Stimulated activated CD4-positive, alpha-beta T cell treated with anti-CD3 and anti-CD28 coated beads, Interleukin-2, amount 100 ng/mL, for 24 hours (primary cell): ENCODE data around the gene OAF.

Experiments
- DNase-seq, 2 donors: peaks; one replicate each; pipeline ENCODE4 v3.0.0-alpha.2; 2020

Gene OAF

GRCh38 chr11:120205596-120206161 lies 5.2 kb upstream of the OAF start:
- DNase-seq = no peak

DNA sequence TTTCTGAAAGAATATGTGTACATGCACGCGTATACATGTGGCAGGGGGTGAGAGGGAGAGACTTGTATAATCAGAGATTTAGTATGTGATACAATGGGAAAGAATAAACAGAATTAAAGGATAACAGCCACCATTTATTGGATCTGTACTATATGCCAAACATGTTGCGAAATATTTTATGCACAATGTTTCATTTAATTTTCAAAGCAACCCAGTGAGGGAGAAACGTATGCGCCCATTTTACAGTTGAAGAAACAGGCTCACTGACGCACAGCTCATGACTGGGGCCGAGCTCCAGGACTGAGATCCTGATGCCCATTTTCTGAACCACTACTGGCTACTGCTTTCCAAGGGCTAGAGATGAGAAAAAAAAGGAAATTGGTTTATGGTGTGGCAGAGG lies 3.3 kb upstream of the OAF start:
- no peak for DNase-seq

GRCh38 chr11:120208001-120208441 lies 2.8 kb upstream of the OAF start:
- DNase-seq = no peak

DNA sequence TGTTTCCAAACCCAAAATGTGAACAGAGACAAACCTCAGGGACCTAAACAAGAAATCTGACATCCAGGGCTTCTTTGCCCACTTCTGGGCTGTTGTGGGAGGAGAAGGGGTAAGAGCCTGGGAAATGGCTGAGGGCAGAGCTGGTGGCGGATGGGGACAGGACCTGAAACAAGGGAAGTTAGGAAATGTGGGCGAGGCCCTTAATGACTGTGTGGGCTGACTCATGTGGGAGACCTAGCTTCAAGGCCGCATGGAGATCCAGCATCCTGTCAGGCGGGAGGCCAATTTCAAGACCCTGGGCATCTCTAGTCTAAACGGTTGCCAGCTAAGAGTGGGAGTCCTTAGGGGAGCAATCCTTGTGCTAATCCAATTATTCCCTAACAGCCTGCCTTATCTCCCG lies 2.1 kb upstream of the OAF start:
- no peak for DNase-seq

GRCh38 chr11:120209746-120210625 lies 846 bp upstream of the OAF start:
- peak in 1 of 2 donors; percentile 19 for DNase-seq

- DNase-seq = no peak
Observed at GRCh38 chr11:120211522-120212258, 858 bp downstream of the OAF start.

GRCh38 chr11:120212259-120212878 lies 1.5 kb downstream of the OAF start:
- no peak for DNase-seq

- no peak for DNase-seq
Observed at GRCh38 chr11:120212926-120213325, 2.1 kb downstream of the OAF start.

DNA sequence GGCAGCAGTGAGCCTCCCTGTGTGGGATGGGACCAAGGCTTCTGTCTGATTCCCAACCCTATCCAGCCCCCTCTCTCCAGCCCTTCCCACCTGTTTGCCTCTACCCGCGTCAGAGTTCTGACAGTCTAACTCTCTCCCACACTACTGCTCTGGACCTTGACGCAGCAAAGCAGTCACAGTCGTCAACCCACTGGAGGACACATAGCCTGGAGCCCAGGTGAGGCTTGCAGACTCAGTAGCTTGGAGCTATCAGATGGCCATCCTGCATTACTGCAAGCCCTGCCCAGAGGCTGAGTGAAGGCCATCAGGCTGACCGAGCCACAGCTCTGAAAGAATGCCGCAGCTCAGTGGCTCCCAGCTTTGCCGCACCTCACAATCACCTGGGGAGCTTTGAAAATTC lies 3.7 kb downstream of the OAF start:
- no peak for DNase-seq

GRCh38 chr11:120215634-120216033 lies 4.8 kb downstream of the OAF start:
- DNase-seq = no peak

GRCh38 chr11:120216426-120217102 lies 5.7 kb downstream of the OAF start:
- DNase-seq = no peak

- DNase-seq = no peak
Observed at GRCh38 chr11:120217526-120217925, 6.7 kb downstream of the OAF start.

DNA sequence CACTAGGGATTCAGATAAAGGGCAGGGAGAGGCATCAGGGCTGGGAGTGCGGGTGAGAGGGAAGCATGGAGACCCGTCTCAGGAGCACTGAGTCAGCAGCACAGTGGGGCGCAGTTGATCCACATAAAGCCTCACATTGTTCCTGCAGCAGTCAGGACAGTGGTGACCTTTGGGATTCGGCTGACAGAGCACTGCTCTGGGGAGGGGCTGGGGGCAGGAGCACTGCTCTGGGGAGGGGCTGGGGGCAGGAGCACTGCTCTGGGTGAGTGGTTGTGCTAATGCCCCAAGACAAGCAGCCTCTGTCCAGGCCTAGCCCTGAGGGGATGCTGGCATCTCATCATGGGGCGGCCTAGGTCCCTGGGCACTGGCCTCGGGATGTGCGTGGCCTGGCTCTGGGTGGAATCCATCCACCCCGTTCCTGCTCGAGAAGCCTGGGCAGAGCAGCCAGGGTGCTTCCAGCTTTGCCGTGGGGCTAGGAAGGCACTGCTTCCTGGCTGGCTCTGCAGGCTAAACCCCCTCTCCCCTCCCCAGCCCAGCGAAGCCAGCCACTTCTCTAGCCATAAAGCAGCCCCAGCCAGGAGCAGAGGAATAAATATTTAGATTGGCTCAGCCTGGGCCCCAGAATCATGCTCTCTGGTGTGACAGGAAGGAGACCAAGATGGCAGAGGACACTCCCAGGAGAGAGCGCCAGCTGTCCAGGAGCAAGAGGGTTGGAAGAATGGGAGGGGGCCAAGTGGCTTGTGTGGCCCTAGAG lies 7.3 kb downstream of the OAF start:
- no peak for DNase-seq

DNA sequence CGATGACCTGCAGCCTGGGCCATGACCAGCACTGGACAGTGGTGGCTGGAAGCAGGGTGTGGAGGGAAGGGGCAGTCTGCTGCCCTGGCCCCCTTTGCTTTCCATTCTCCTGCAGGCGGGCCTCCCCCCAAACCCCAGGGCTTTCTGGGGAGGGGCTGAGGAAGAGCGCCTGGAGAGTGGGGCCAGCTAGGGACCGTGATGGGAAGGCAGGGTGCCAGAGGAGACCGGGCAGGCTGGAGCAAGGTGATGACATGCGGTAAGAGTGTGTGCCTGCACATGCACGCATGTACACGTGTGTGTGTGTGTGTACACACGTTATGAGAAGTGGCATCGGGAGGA lies 7.8 kb downstream of the OAF start:
- no peak for DNase-seq

GRCh38 chr11:120219232-120219937 lies 8.6 kb downstream of the OAF start:
- no peak for DNase-seq

DNA sequence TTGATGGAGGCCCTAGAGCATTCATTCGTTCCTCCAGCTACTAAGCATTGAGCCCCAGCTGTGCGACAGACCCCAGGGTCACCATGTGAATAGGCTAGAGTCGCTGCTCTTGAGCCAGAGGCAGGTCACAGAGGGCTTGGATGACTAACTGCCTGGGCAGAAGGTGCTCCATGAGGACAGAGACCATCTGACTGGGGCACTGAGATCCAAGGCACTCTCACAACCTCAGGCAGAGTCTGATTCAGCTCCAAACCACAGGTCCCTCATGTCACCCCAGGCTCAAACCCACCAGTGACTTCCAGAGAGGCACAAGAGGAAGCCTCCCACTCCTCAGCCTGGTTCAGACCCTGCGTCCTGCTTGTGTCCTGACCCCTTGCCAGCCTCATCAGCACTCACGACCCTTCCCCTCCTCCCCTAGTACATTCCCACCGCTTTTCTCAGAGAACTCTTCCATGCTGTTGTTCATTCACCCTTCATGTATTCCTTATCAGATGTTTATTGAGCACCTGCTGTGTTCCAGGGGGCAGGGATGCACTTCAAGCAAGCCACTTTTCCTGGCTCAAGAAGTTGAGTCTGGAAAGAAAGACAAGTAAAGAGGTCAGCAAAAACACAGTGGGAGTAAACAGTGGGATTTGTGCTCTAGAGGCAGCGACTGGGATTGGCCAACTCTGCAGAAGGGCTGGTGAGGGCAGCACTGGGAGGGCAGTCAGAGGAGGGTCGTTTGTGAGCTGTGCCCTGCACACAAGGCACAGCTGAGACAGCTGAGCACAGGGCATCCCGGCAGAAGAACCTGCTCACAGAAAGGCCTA lies 9.3 kb downstream of the OAF start:
- DNase-seq = no peak

DNA sequence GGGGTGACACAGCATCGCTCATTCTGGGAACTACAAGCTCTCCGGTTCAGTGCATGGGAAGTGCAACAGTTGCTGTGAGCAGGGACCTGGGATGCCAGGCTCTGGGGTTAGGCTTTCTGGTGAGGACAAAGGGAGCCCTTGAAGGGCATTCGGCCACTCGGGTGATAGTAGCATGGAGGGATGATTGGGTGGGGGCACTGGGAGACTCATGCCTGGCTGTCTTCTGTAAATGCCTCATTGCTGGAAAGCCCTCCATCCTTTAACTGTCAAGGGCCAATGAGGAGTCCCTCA lies 9.9 kb downstream of the OAF start:
- no peak for DNase-seq

DNA sequence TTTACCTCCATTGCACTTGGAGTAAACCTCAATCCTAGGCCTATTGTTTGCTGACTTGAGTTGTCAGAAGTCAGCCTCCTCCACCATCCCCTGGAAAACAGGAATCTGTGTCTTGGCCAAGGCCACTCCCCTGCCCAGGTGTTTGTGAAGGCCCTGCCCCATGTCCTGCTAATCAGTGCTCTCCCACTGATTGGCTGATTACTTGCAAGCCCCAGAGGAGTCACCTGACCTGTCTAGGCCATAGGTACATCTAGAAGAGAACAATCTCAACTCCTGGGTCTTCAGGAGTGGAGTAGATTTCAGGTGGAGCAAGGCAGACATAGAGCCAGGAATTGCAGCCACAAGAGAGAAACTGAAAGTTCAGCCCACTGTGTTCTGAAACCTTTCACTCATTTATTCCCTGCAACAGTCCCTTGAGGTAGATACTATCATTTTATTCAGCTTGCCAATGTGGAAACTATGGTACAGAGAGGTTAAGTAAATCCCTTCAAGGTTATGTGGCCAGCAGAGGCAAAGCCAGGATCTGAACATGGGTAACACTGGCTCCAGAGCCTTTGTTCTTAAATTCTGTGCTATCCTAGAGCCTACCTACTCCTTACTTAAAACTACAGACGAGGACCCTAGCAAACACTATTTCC lies 10.4 kb downstream of the OAF start:
- DNase-seq = no peak

DNA sequence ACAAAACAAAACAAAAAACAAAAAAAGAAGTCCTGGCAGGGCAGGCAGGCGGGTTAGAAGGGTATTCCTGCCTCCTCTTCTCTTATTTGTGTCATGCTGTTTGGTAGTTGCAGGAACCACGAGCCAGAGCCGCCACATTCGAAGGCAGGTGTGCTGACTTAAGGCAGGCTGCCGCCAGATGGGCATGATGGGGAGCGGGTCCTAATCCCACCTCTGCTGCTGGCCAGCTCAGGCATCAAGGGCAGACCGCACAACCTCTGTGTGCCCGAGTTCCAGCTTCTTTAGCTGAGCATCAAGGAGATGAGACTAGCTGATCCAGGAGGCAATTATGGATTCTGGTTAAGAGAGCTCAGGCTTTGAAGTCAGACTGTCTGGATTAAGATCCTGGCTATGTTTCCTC lies 12.1 kb downstream of the OAF start:
- DNase-seq = no peak

DNA sequence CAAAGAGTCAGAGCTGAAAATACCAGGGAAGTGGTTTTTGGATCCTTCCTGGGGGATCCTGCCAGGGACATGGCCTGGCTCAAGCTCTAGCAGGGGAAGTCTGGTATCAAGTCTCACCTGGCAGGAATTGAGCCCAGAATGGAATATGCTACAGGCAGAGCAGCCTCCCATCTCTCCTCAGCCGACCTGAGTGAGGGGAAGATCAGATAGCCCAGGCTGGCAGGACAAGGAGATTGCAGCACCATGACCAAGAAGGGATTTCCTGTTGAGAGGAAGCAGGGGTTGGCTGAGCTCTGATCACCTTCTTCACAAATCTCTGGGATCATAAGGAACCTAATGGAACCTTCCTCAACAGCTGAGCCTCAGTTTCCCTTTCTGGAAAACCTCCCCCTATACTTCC lies 13.0 kb downstream of the OAF start:
- DNase-seq = no peak
